ENCODE data around the gene DUS2. TPM values are rescaled to one million over a fixed set of nuclear protein-coding genes. Genes with fewer than 3 reads are reported as not detected.

Gene DUS2
- total RNA-seq (10 to 100 TPM in 1 of 9 donors, 1 to 10 TPM in 8; 3.8 to 11.5 (median 7.2) TPM), polyA plus RNA-seq (10 to 100 TPM in 1 of 2 donors, 1 to 10 TPM in 1; 4.5 to 10.4 TPM)
- long read RNA-seq, donor 1, partial matches to known transcripts, result 0 of 10 reads
- long read RNA-seq, donor 1, other reads (novel, unspliced or antisense), result 5 of 10 reads
- long read RNA-seq, donor 2, transcript DUS2-201 (16 exons, 1,933 nt), result minor isoform, 6 of 40 reads
- long read RNA-seq, donor 2, transcript DUS2-207 (17 exons, 2,310 nt), result major isoform, 26 of 40 reads
- long read RNA-seq, donor 2, partial matches to known transcripts, result 0 of 40 reads
- long read RNA-seq, donor 2, other reads (novel, unspliced or antisense), result 8 of 40 reads
- long read RNA-seq, donor 3, transcript DUS2-207 (17 exons, 2,310 nt), result major isoform, 6 of 12 reads
- long read RNA-seq, donor 3, partial matches to known transcripts, result 0 of 12 reads
- long read RNA-seq, donor 3, other reads (novel, unspliced or antisense), result 4 of 12 reads

- H3K27me3 ChIP-seq, result no peaks in the 10 kb centered on the region
- H3K4me3 ChIP-seq, result peak within 1 kb of the TSS; percentile 59 to 98 (median 92)
- H3K36me3 ChIP-seq, result peaks cover 0 to 37% (median 13%) of the 10 kb centered on the region in 9 donors
- DNase-seq, result peak; percentile 91 to 96 (median 94)
- ATAC-seq, result peak; percentile 87 to 99 (median 98)
- intact Hi-C loops (cut with DNase I), result loop anchor here in 3 of 10 donors (5.0 to 10.0 kb wide), 3 partner anchors 81 to 788 kb away; partner anchors contain the start of gene LCAT (in 1 of the 3)
- H3K4me1 ChIP-seq, result peaks cover 3 to 30% (median 21%) of the 10 kb centered on the region in 12 donors
- TF ChIP-seq POLR2A (IDR thresholded peaks at IDR 0.05), result peak in 1 of 2 donors; percentile 58
- TF ChIP-seq CTCF (IDR thresholded peaks at IDR 0.05), result peak in 1 of 12 donors; percentile 4
- H3K27ac ChIP-seq, result peak within 1 kb of the TSS; percentile 37 to 95 (median 88)
- no peaks in the 10 kb centered on the region for H3K9me3 ChIP-seq
- WGBS, 4 donors, result 0 to 1% (median 0%) methylated on average over 9 to 84 of the region's 84 CpGs
Observed at GRCh38 chr16:68022728-68023537, at the start of gene DUS2, which contains the start of gene DDX28. Gene DUS2, plus strand, starts transcription at chr16:68023284. Its CDS starts 14,740 bp downstream, at chr16:68038024. Gene DDX28, minus strand, starts transcription at chr16:68023232. Its CDS starts 30 bp downstream, at chr16:68023202.

DNA sequence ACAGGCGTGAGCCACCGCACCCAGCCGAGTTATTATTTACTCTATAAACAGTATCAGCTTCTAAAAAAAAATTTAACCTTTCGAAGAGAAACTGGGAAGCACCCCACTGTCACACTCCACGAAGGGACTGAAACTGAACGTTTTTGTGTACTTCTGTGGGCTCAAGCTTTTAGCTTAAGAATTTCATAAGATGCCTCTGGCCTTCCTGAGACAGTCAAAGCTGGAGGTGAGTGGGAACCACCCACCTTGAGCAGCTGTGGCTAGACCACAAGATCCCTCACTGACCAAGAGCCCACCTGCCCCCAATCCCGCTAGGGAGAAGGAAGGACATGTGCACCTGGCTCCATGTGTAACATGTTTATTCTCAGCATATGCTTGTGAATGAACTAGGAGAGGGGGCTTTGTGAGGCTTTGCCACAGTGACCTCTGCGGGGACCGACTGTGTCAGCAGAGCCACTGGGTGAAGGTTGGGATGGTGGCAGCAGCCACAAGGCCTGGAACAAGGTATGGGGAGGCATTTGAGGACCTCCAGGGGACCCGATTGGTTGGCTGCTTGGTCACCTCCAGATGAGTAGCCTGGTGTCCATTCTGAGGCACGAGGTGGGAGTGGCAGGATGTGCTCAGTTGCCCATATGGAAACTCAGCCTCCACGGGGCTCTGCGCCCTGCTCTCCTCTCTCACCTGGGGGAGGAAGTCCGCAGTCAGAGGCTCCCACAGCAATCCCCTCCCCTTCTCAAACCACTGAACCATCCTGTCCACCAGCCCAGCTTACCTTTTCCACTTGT is 47.6 kb upstream of the DUS2 start:
- Histone ChIP-seq H3K4me1 (no peaks in the 10 kb centered on the region), H3K36me3 (no peaks in the 10 kb centered on the region), H3K27me3 (no peaks in the 10 kb centered on the region), H3K27ac (no peak overlapping the region), H3K9me3 (no peaks in the 10 kb centered on the region), H3K4me3 (no peak overlapping the region)
- 77 to 86% (median 85%) methylated on average over 12 to 14 of the region's 14 CpGs for WGBS, 4 donors
- no peak for DNase-seq
- TF ChIP-seq POLR2A (IDR thresholded peaks at IDR 0.05) (no peak), CTCF (IDR thresholded peaks at IDR 0.05) (no peak)
- intact Hi-C loops (cut with DNase I), result no loop called here
- ATAC-seq, result no peak

DNA sequence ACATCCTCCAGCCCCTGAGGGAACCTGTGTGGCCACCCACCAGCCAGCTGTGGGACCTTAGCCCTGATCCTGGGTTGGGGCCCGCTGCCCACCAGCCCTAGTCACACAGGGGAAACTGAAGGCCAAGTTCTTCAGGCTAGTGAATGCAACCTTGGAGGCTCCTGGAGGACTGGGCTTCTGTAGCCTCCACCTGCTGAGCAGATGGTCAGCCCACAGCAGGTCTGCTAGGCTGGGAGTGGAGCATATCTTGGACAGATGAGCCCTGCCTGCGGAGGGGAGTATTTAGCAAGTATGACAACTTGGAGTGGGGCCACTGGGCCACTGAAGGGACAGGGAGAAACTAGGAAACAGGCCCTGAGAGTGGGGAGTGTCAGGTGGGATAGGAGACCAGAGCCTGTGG is 46.9 kb upstream of the DUS2 start:
- Histone ChIP-seq H3K4me1 (no peaks in the 10 kb centered on the region), H3K27me3 (no peaks in the 10 kb centered on the region), H3K36me3 (no peaks in the 10 kb centered on the region), H3K27ac (no peak overlapping the region), H3K9me3 (no peaks in the 10 kb centered on the region), H3K4me3 (no peak overlapping the region)
- TF ChIP-seq CTCF (IDR thresholded peaks at IDR 0.05) (no peak), POLR2A (IDR thresholded peaks at IDR 0.05) (no peak)
- DNase-seq (no peak), ATAC-seq (no peak)
- intact Hi-C loops (cut with DNase I), result no loop called here
- WGBS, 4 donors, result 93 to 96% (median 95%) methylated on average over 2 of the region's 2 CpGs
